HAP-1 (cell line): ENCODE results near the gene WDR48.

Source experiments
- DNase-seq, 2 experiments: peaks; one replicate each; pipeline ENCODE4 v3.0.0-alpha.2; 2016 to 2020; ENCODE audit warnings: low spot score in 2 of 2
- H3K27me3 ChIP-seq: fragments of 250-450 bp; sonication (Bioruptor Pico); 2 replicates; pipeline ENCODE4 v1.5.1; 2020; ENCODE audit warnings: low read depth, mild to moderate bottlenecking, moderate library complexity
- H3K36me3 ChIP-seq: fragments of 250-450 bp; sonication (Bioruptor Pico); replicated peaks from 2 replicates; pipeline ENCODE4 v1.5.1; 2020; ENCODE audit warnings: mild to moderate bottlenecking
- H3K4me1 ChIP-seq: fragments of 250-450 bp; sonication (Bioruptor Pico); 2 replicates; pipeline ENCODE4 v1.5.1; 2020; ENCODE audit warnings: mild to moderate bottlenecking
- H3K4me3 ChIP-seq: fragments of 250-450 bp; sonication (Bioruptor Pico); 2 replicates; pipeline ENCODE4 v1.5.1; 2020; ENCODE audit warnings: mild to moderate bottlenecking, moderate library complexity
- H3K9me3 ChIP-seq: fragments of 250-450 bp; sonication (Bioruptor Pico); 2 replicates; pipeline ENCODE4 v1.5.1; 2020; ENCODE audit warnings: mild to moderate bottlenecking, moderate library complexity
- in situ Hi-C: fragments of 300-500 bp; cut with MboI; formaldehyde crosslinking; loops from 3 replicates; pipeline ENCODE4 v1.14.3; 2020; ENCODE audit warnings: low sequenced_read_pairs, inconsistent platforms, mixed read lengths

WDR48 gene

GRCh38 chr3:39136533-39137434 is 85.0 kb downstream of the WDR48 start:
- in situ Hi-C loops: no loop called here
- no peak for DNase-seq
- Histone ChIP-seq H3K27me3 (no peaks in the 10 kb centered on the region), H3K36me3 (no peaks in the 10 kb centered on the region), H3K4me3 (no peak overlapping the region), H3K9me3 (no peaks in the 10 kb centered on the region), H3K4me1 (no peaks in the 10 kb centered on the region)

GRCh38 chr3:39137435-39137936 is 85.7 kb downstream of the WDR48 start:
- no peaks in the 10 kb centered on the region for H3K4me1 ChIP-seq
- no peaks in the 10 kb centered on the region for H3K27me3 ChIP-seq
- DNase-seq: no peak
- H3K36me3 ChIP-seq: peaks cover under 1% of the 10 kb centered on the region; the same call in 1 of the 2 replicates
- H3K4me3 ChIP-seq: no peak overlapping the region
- in situ Hi-C loops: no loop called here
- no peaks in the 10 kb centered on the region for H3K9me3 ChIP-seq

- Histone ChIP-seq H3K4me3 (no peak overlapping the region), H3K27me3 (no peaks in the 10 kb centered on the region), H3K4me1 (no peaks in the 10 kb centered on the region), H3K9me3 (no peaks in the 10 kb centered on the region), H3K36me3 (peaks cover 5% of the 10 kb centered on the region)
- in situ Hi-C loops: no loop called here
- DNase-seq: no peak
Observed at GRCh38 chr3:39137991-39138803, 86.4 kb downstream of the WDR48 start.

GRCh38 chr3:39138804-39139415 is 87.1 kb downstream of the WDR48 start:
- in situ Hi-C loops: no loop called here
- Histone ChIP-seq H3K4me1 (no peaks in the 10 kb centered on the region), H3K4me3 (no peak overlapping the region), H3K36me3 (peaks cover 8% of the 10 kb centered on the region), H3K27me3 (no peaks in the 10 kb centered on the region), H3K9me3 (no peaks in the 10 kb centered on the region)
- DNase-seq: no peak

- H3K4me1 ChIP-seq: no peaks in the 10 kb centered on the region
- no peak overlapping the region for H3K4me3 ChIP-seq
- H3K27me3 ChIP-seq: no peaks in the 10 kb centered on the region
- peaks cover 8% of the 10 kb centered on the region for H3K36me3 ChIP-seq
- DNase-seq: no peak
- in situ Hi-C loops: no loop called here
- no peaks in the 10 kb centered on the region for H3K9me3 ChIP-seq
Observed at GRCh38 chr3:39139442-39139841, 87.6 kb downstream of the WDR48 start.

GRCh38 chr3:39140341-39140971 is 88.6 kb downstream of the WDR48 start:
- Histone ChIP-seq H3K36me3 (peaks cover 9% of the 10 kb centered on the region), H3K4me1 (no peaks in the 10 kb centered on the region)
- in situ Hi-C loops: no loop called here

GRCh38 chr3:39141171-39141995 is 89.6 kb downstream of the WDR48 start:
- no peak for DNase-seq
- H3K36me3 ChIP-seq: peaks cover 15% of the 10 kb centered on the region
- in situ Hi-C loops: no loop called here

More at GRCh38 chr3:39140341-39140971, 88.6 kb downstream of the WDR48 start:
- H3K4me3 ChIP-seq: no peak overlapping the region
- H3K9me3 ChIP-seq: no peaks in the 10 kb centered on the region
- no peak for DNase-seq
- no peaks in the 10 kb centered on the region for H3K27me3 ChIP-seq

GRCh38 chr3:39142067-39142466 is 90.3 kb downstream of the WDR48 start:
- Histone ChIP-seq H3K4me3 (no peak overlapping the region), H3K9me3 (no peaks in the 10 kb centered on the region), H3K4me1 (no peaks in the 10 kb centered on the region; the same call in 1 of the 2 replicates), H3K27me3 (no peaks in the 10 kb centered on the region), H3K36me3 (peaks cover 15% of the 10 kb centered on the region)
- in situ Hi-C loops: no loop called here
- no peak for DNase-seq

More at GRCh38 chr3:39141171-39141995, 89.6 kb downstream of the WDR48 start:
- Histone ChIP-seq H3K4me3 (no peak overlapping the region), H3K4me1 (no peaks in the 10 kb centered on the region), H3K27me3 (no peaks in the 10 kb centered on the region), H3K9me3 (no peaks in the 10 kb centered on the region)

GRCh38 chr3:39143051-39143885 is 91.5 kb downstream of the WDR48 start:
- Histone ChIP-seq H3K4me3 (no peak overlapping the region), H3K27me3 (no peaks in the 10 kb centered on the region), H3K4me1 (no peaks in the 10 kb centered on the region; the same call in 1 of the 2 replicates), H3K9me3 (no peaks in the 10 kb centered on the region), H3K36me3 (peaks cover 15% of the 10 kb centered on the region)
- in situ Hi-C loops: no loop called here
- DNase-seq: no peak

- no peak overlapping the region for H3K4me3 ChIP-seq
- DNase-seq: no peak
- no peaks in the 10 kb centered on the region for H3K27me3 ChIP-seq
- H3K4me1 ChIP-seq: no peaks in the 10 kb centered on the region; the same call in 1 of the 2 replicates
- in situ Hi-C loops: no loop called here
- peaks cover 15% of the 10 kb centered on the region for H3K36me3 ChIP-seq
- no peaks in the 10 kb centered on the region for H3K9me3 ChIP-seq
Observed at GRCh38 chr3:39144095-39144747, 92.4 kb downstream of the WDR48 start.

GRCh38 chr3:39144748-39145380 is 93.0 kb downstream of the WDR48 start:
- no peak for DNase-seq
- Histone ChIP-seq H3K9me3 (no peaks in the 10 kb centered on the region), H3K4me3 (no peak overlapping the region), H3K36me3 (peaks cover 15% of the 10 kb centered on the region), H3K4me1 (no peaks in the 10 kb centered on the region; the same call in 1 of the 2 replicates), H3K27me3 (no peaks in the 10 kb centered on the region)
- in situ Hi-C loops: no loop called here
